Melanocyte of skin (primary cell): Measurements from ENCODE around the gene KRT222. TPM values are rescaled to one million over a fixed set of nuclear protein-coding genes. Genes with fewer than 3 reads are reported as not detected.

Source experiments
- total RNA-seq, 2 donors: library from RNA; depleted of rRNA; stranded (reverse); fragments of >200 nt; gene quantifications; 2 replicates each; pipeline ENCODE4 v1.2.3, GENCODE V29; 2012

KRT222 gene
- total RNA-seq = under 1 TPM in 1 of 2 donors, not detected in 1; 0.34 TPM

DNA sequence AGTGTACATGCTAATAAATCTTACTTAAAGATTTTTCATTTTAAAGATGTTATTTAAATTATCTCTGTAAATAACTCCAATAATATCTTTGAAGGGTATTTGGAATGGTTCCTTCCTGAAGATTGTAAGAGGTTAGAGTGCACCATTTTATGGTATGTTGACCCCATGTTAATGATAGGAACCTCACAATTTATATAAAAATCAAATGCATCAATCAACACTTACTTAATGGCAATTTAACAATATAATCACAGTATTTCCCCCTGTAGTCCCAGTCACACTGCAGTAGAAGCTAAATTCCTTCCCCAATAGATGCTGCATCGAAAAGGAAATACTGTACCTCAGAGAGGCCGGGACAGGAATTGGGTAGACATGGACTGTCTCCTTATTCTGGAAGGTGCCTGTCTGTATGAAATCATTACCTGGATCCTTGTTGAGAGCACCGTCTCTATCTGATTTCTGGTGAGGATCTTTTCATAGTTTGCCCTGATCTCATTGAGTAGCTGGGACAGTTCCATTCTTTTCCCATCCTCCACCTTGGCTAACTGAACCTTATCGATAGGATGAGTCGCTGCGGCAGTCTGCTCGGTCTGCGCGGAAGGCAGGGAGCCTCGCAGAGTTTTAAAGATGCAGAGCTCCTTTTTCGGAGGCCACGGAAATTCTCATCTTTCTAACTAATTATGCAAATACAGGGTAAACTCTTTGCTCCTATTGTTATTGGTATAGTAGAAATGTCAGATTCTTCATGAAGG lies at the start of gene KRT222:
TSS of gene KRT222 (minus strand) at position 596 of the 752 bp plus-strand sequence. CDS start at position 518, 78 bp downstream.

DNA sequence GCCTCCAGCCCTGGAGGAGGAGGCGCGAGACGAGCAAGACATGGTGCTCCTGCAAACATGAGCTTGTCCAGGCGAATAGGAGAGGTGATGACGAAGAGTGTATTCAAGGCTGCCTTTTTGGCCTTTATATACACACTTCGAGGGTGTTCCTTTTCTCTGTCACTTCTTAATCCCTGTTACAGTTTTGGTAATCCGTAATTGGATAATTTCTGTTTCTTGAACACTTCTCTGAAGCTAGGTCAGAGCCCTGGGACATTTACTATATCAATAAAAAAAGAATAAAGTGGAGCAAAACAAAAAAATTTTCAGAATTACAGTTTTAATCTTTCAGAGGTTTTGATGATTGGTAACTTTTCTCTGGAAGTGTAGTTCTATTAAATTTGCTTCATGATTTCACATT lies 38.7 kb upstream of the KRT222 start, which contains the start of gene KRT24:
TSS of gene KRT24 (minus strand) at position 101 of the 400 bp plus-strand sequence. CDS start at position 42, 59 bp downstream.

DNA sequence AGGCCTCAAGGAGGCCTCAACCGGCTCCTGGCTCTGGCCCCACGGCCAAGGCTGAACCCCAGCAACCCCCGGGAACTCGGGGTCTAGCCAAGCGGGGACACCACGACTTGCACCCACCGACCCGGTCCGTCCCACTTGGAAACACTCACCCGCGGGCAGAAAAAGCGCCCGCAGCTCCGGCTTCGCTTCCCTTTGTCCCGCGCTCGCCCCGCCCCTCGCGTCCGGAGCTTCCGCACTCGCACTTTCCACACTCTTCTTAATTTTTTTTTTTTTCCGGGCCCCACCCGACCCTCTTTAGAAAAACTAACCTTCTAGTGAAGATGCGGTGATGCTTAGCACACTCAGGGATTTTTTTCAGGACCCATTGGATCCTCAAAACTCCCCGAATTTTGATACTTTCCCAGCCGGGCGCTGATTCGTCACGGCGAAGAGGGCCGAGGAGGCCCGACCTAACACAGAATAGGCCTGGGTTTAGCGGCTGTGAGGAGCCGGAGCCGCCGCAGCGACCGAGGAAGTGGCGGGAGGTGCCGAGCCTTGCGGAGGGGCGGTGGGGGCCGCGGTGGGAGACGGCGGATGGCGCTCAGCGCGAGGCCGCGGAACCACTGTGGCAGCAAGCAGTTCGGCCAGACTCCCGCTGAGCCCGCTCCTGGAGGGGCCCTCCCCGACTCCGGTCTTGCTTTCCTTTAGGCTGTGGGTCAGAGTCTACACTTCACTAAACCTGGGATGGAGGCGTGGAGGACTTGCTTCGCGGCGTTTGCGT lies 17.2 kb downstream of the KRT222 start, which contains the start of gene SMARCE1:
TSS of gene SMARCE1 (minus strand) at position 195 of the 760 bp plus-strand sequence. CDS start 2,016 bp downstream, outside the sequence.

Other genes starting within 250 kb of the KRT222 start
- gene TOP2A, start 247.3 kb downstream of the KRT222 start, total RNA-seq = 100 to 1,000 TPM in 1 of 2 donors, 10 to 100 TPM in 1; 43.0 to 102 TPM
- gene IGFBP4, start 221.7 kb downstream of the KRT222 start, total RNA-seq = 10 to 100 TPM; 10.7 to 20.6 TPM
- gene TNS4, start 163.6 kb downstream of the KRT222 start, total RNA-seq = not detected
- gene CCR7, start 99.7 kb downstream of the KRT222 start, total RNA-seq = not detected
- gene SMARCE1, start 17.4 kb downstream of the KRT222 start, total RNA-seq = 10 to 100 TPM; 74.3 to 76.6 TPM
- not detected for gene KRT24, start 38.6 kb upstream of the KRT222 start, total RNA-seq
- not detected for gene KRT25, start 90.2 kb upstream of the KRT222 start, total RNA-seq
- gene KRT26, start 107.0 kb upstream of the KRT222 start, total RNA-seq = not detected
- gene KRT27, start 117.4 kb upstream of the KRT222 start, total RNA-seq = 1 to 10 TPM in 1 of 2 donors, not detected in 1; 1.3 TPM
- not detected for gene KRT28, start 134.8 kb upstream of the KRT222 start, total RNA-seq
- 1 to 10 TPM; 1.7 to 3.0 TPM for gene KRT10, start 157.4 kb upstream of the KRT222 start, total RNA-seq
- gene KRT12, start 202.0 kb upstream of the KRT222 start, total RNA-seq = under 1 TPM in 1 of 2 donors, not detected in 1; 0.34 TPM
- not detected for gene KRT20, start 220.1 kb upstream of the KRT222 start, total RNA-seq